OCI-LY1 (cell line): ENCODE results near the gene SLC27A4.

Experiments used
- EZH2 ChIP-seq: fragments of 200-600 bp; sonication (generic), shearing (Covaris generic); IDR thresholded peaks from 2 replicates; pipeline ENCODE4 v1.8.0; 2017; ENCODE audit warnings: borderline replicate concordance, mixed run types, mild to moderate bottlenecking, antibody characterized with exemption, low read length, moderate library complexity, mixed read lengths
- TF ChIP-seq, protein P1 (sequence below): fragments of 200-600 bp; sonication (generic), shearing (Covaris generic); IDR thresholded peaks from 2 replicates; pipeline ENCODE4 v1.5.1; 2017; ENCODE audit warnings: mild to moderate bottlenecking, antibody characterized with exemption, low read length, moderate library complexity, mixed read lengths

DNA sequence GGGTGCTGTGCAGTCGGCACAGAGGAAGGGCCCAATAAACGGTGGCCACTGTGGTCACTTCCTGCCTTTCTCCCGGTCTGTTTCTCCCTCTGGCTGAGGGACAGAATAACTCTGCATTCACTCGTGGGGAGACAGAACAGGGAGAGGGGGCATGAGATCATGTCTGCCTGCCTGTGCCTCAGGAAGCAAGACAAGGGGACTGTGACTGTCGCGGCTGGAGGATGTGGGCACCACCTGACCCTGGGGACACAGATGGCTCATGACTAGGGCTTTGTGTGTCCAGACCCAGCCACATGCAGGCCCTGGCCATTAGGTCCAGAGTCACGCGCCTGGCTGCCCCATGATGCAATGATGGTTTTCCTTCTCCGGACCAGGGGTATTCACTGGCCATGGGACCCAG lies 23.9 kb upstream of the SLC27A4 start:
- TF ChIP-seq, protein P1, sequence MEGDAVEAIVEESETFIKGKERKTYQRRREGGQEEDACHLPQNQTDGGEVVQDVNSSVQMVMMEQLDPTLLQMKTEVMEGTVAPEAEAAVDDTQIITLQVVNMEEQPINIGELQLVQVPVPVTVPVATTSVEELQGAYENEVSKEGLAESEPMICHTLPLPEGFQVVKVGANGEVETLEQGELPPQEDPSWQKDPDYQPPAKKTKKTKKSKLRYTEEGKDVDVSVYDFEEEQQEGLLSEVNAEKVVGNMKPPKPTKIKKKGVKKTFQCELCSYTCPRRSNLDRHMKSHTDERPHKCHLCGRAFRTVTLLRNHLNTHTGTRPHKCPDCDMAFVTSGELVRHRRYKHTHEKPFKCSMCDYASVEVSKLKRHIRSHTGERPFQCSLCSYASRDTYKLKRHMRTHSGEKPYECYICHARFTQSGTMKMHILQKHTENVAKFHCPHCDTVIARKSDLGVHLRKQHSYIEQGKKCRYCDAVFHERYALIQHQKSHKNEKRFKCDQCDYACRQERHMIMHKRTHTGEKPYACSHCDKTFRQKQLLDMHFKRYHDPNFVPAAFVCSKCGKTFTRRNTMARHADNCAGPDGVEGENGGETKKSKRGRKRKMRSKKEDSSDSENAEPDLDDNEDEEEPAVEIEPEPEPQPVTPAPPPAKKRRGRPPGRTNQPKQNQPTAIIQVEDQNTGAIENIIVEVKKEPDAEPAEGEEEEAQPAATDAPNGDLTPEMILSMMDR = no peak
- no peak for TF ChIP-seq EZH2
